OCI-LY7 (cell line): Measurements from ENCODE around the gene HSD3B1.

Source experiments
- CTCF ChIP-seq: fragments of 200-600 bp; sonication (generic); conservative IDR thresholded peaks from 2 replicates; pipeline ENCODE4 v1.5.1; 2014; ENCODE audit warnings: mild to moderate bottlenecking, antibody characterized with exemption, low read length, moderate library complexity, mixed read lengths
- EZH2phosphoT487 ChIP-seq: fragments of 200-600 bp; sonication (generic); IDR thresholded peaks from 2 replicates; pipeline ENCODE4 v1.6.1; 2018; ENCODE audit warnings: low read depth, borderline replicate concordance, mild to moderate bottlenecking, mixed run types, antibody characterized with exemption, low read length, moderate library complexity, mixed read lengths

GRCh38 chr1:119472080-119472818 lies 34.8 kb upstream of the HSD3B1 start:
- TF ChIP-seq CTCF, result no peak
- no peak for TF ChIP-seq EZH2phosphoT487
